ENCODE results near the gene C4A.
"Not testable (repeated sequence)": the region's sequence is repeated elsewhere in the genome, so short reads cannot be mapped to it uniquely, and the experiment has no call there.

C4A gene

DNA sequence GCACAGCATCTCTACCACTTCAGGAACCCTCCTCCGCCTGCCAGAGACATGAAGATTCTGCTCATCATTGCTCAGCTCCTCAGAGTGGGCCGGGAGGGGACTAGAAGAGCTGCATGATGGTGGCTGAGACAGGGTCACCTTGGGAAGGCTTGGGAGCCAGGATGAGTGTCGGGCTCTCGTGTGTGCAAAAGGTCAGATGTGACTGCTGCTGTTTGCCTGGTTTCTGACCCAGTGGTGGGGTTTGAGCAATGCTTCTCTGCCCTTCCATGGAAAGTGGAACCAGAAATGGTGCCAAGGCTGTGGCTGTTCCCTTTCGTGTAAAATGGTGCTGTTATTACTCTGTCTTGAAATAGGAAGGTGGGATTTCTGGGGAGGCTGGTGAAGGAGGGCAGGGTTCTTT, 859 bp upstream of the C4A start:
- DNase-seq, result not testable (repeated sequence)

DNA sequence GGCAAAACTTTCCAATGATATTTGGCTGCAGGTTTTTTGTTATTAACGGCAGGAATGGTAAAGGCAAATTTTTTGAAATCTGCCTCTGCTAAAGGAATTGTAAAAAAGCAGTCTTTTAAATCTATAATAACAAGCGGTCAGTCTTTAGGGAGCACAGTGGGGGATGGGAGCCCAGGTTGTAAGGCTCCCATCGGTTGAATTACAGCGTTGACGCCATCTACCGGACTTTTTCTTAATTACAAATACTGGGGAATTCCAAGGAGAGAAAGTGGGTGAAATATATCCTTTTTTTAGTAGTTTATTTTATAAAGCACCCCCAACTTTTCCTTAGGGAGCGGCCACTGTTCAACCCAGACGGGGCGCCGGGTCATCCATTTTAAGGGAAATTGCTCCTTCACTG, 7.5 kb downstream of the C4A start:
- DNase-seq, result not testable (repeated sequence)

DNA sequence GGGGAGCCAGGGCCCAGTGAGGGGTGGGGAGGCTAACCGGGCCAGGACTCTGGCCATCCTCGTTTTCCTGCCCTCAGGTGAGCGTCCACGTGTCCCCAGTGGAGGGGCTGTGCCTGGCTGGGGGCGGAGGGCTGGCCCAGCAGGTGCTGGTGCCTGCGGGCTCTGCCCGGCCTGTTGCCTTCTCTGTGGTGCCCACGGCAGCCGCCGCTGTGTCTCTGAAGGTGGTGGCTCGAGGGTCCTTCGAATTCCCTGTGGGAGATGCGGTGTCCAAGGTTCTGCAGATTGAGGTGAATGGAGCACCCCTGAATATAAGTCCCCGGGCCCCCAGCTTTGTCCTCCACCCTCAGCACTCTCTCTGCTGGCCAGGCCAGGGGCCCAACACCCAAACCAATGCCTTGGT, 12.6 kb downstream of the C4A start:
- DNase-seq, result not testable (repeated sequence)

DNA sequence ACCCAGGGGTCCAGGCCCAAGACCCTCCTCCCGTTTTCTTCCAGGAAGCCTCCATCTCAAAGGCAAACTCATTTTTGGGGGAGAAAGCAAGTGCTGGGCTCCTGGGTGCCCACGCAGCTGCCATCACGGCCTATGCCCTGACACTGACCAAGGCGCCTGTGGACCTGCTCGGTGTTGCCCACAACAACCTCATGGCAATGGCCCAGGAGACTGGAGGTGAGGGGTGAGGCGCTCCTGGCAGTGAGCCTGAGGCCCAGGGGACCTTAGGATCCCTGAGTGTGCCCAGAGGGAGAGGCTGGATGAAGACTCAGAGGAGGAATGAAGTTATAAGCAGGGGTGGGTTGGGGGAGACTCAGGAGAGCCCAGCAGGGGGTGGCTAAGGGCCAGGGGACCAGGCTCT, 14.5 kb downstream of the C4A start:
- not testable (repeated sequence) for DNase-seq

DNA sequence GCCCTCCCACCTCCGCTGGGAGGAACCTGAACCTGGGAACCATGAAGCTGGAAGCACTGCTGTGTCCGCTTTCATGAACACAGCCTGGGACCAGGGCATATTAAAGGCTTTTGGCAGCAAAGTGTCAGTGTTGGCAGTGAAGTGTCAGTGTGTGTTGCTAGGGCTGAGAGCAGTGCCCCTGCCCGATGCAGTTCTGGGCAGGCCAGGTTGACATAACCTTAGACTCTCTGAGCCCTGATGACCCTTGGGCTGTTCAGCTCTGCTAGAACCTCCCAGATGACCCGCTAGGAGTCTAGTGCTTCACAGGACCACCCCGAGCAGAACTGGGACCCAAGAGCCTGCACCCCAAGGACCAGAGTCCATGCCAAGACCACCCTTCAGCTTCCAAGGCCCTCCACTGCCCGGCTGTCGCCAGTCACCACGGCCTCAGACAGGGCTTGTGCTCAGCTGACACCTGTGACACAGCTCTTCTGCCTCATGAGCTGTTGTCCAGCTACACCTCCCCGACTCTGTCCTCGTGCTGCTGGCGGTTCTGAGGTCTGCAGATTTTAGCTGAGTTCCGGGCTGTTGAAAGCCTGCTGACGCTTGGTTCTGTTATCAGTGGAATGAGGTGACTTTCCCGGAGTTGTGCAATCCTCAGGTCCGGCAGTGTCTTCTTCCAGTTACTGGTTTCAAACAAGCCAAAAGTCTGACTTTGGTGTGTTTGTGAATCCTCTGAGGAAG, 20.9 kb downstream of the C4A start:
- DNase-seq, result not testable (repeated sequence)

DNA sequence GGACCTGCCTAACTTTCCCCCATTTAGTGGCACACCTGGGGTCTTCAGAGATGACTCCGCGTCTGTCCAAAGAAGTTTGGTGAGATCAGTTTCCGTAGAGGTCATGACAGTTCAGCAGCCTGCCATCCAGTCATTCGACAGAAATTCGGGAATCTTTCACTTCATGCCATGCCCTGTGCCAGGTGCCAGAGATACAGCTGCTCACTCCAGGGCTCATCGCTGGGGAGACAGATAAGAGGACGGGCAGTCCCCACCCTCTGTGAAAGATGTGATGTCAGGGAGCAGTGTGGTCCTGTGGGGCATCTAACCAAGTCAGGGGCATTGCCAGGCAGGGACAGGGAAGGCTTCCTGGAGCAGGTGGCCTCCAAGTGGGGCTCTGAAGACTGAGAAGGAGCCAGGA, 21.4 kb downstream of the C4A start:
- not testable (repeated sequence) for DNase-seq

DNA sequence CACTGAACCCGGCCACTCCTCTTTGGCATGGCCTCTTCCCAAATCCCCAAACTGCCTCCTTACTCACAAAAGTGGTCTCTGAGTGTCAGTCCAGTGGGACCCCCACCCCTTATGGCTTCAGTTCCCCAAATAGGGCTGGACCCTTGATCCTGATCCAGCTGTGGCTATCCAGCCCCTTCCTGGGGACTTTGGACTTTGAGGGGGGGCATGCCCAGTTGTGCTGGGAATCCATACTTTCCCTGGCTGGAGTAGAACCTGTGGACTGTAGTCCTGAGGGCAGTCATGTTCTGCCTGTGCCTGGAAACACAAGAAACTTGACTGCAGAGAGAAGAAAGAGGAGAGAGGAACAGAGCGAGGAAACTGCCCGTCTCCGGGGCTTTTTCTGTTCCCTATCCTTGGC, 22.5 kb downstream of the C4A start:
- DNase-seq, result not testable (repeated sequence)

DNA sequence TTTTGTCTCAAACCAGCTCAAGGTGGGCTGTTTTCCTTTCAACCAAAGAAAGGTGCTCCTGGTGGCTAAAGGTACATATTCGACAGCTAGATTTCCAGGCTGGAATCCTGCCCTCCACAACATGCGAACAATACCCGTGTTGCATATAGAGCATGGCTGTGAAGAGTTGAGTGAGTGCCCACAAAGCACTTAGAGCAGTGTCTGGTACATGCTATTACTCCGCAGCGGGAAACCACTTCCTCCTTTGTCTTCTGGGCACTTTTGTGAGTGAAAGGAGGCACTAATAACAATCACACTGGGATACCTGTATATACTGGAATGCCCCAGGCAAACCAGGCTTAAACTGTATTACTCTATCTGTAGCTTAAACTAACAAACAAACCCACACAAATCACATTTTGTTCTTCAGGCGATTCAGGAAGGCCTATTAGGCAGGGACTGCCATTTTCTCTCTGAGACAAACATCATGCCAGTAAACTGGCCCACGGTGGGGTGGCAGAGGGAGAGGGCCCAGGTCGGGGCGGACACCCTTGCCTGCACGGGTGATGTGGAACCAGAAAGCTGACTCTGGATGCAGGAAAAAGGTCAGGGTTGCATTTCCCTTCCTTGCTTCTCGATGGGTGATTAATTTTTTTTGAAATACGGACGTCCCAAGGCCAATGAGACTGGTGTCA, 23.1 kb downstream of the C4A start:
- not testable (repeated sequence) for DNase-seq

DNA sequence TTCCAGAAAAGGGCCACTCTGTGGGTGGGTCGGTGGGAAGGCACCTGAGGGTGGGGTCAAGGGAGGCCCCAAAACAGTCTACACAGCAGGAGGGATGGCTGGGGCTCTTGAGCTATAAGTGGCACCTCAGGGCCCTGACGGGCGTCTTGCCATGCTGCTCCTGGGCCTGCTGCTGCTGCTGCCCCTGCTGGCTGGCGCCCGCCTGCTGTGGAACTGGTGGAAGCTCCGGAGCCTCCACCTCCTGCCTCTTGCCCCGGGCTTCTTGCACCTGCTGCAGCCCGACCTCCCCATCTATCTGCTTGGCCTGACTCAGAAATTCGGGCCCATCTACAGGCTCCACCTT, 23.7 kb downstream of the C4A start:
- DNase-seq, result not testable (repeated sequence)

DNA sequence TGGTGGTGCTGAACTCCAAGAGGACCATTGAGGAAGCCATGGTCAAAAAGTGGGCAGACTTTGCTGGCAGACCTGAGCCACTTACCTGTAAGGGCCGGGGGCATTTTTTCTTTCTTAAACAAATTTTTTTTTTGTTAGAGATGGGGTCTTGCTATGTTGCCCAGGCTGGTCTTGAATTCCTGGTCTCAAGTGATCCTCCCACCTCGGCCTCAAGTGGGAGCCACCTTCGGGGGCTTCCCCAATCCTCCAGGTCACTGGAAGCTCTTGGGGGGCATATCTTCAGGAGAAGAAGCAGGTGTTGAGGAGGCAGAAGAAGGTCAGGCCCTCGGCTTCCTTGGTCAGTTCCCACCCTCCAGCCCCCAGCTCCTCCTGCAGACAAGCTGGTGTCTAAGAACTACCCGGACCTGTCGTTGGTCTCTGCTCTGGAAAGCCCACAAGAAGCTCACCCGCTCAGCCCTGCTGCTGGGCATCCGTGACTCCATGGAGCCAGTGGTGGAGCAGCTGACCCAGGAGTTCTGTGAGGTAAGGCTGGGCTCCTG, 24.2 kb downstream of the C4A start:
- DNase-seq, result not testable (repeated sequence)

DNA sequence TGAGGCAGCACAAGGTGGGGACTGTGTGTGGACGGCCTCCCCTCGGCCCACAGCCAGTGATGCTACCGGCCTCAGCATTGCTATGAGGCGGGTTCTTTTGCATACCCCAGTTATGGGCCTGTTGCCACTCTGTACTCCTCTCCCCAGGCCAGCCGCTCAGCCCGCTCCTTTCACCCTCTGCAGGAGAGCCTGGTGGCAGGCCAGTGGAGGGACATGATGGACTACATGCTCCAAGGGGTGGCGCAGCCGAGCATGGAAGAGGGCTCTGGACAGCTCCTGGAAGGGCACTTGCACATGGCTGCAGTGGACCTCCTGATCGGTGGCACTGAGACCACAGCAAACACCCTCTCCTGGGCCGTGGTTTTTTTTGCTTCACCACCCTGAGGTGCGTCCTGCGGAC, 25.2 kb downstream of the C4A start:
- not testable (repeated sequence) for DNase-seq

DNA sequence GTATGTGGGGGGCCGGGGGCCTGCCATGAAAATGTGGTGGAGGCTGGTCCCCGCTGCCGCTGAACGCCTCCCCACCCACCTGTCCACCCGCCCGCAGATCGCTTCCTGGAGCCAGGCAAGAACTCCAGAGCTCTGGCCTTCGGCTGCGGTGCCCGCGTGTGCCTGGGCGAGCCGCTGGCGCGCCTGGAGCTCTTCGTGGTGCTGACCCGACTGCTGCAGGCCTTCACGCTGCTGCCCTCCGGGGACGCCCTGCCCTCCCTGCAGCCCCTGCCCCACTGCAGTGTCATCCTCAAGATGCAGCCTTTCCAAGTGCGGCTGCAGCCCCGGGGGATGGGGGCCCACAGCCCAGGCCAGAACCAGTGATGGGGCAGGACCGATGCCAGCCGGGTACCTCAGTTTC, 26.2 kb downstream of the C4A start:
- DNase-seq, result not testable (repeated sequence)

DNA sequence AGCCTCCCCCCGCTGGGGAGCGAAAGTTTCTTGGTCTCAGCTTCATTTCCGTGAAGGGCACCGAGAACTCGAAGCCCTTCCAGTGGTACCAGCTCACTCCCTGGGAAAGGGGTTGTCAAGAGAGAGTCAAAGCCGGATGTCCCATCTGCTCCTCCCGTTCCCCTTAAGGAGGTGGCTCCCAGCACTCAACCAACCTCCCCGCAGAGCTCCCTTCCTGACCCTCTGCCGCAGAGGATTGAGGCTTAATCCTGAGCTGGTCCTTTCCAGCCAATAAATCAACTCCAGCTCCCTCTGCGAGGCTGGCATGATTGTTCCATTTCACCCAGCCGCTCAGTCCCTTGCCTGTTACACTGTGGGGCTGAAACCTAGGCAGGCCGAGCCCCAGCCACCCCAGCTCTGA, 26.8 kb downstream of the C4A start:
- not testable (repeated sequence) for DNase-seq

DNA sequence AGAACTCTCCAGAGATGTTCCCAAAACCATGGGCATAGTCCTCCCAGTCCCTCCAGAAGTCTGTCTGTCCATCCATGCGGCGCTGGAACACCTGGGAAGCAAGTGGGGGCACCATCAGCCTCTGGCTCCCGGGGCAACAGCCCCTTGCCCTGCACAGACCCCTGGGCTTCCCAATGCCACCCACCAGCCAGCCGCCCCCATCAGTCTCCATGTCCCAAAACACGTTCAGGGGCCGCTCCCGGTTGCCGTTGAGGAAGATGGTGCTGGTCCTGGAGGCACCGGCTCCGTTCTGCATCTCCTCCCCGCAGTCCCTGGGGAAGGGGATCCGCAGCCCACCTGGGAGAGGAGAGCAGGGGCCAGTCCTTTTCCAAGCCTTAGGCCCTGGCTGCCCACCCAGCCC, 27.7 kb downstream of the C4A start:
- DNase-seq, result not testable (repeated sequence)

DNA sequence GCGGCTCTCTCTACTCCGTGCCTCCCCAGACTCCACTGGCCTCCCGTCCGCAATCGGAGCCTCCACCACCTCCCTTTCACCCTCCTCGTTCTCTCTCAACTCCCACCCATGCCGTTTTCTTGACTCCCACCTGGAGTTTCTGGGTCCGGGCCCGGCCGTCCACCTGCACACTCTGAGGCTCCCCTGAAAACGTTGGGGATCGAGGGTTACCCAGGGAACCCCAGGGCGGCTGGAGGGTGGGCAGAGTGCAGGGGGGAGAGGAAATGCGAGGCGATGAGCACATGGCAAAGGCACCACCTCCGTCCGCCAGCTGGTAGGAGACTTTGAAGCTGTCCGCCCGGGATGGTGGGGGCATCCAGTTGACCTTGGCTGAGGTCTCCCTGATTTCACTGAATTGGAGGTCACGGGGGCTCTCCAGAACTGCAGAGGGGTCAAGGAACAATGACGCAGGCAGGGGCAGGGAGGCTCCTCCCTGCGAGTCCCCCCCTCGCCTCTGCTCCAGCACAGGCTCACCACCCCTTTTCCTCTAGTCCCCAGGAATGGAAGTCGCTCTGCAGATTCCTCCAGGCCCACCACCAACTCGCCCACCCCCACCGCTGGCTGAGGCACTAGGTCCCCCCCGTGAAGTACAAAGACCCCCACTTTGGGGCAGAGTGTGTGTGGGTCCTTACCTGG, 29.1 kb downstream of the C4A start:
- not testable (repeated sequence) for DNase-seq

DNA sequence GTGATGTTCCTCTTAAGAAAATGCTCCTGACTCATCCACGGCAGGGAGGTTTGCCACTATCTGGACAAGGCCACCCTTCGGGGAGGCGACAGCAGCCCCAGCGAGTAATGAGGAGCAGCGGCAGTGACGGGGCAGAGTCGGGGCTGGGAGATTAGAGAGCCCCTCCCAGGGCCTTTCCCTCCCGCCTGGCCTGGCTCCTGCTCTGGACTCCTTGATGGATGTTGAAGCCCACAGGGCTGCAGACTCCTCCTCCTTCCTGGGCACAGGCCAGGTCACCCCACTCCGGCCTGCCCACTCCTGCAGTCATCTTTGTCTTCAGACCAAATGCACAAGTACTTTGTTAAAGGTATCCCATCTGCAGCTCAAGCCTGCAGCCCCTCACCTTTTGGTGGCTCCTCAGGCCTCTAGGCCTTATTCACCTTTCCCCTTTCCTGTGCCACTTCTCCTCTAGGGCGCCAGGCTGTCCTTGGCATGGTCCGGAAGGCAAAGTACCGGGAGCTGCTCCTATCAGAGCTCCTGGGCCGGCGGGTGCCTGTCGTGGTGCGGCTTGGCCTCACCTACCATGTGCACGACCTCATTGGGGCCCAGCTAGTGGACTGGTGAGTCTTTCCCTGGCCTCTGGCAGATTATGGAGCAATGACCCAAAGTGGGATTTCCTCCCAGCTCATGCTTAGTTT, 31.2 kb downstream of the C4A start:
- not testable (repeated sequence) for DNase-seq

DNA sequence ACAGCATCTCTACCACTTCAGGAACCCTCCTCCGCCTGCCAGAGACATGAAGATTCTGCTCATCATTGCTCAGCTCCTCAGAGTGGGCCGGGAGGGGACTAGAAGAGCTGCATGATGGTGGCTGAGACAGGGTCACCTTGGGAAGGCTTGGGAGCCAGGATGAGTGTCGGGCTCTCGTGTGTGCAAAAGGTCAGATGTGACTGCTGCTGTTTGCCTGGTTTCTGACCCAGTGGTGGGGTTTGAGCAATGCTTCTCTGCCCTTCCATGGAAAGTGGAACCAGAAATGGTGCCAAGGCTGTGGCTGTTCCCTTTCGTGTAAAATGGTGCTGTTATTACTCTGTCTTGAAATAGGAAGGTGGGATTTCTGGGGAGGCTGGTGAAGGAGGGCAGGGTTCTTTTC, 31.9 kb downstream of the C4A start:
- not testable (repeated sequence) for DNase-seq

DNA sequence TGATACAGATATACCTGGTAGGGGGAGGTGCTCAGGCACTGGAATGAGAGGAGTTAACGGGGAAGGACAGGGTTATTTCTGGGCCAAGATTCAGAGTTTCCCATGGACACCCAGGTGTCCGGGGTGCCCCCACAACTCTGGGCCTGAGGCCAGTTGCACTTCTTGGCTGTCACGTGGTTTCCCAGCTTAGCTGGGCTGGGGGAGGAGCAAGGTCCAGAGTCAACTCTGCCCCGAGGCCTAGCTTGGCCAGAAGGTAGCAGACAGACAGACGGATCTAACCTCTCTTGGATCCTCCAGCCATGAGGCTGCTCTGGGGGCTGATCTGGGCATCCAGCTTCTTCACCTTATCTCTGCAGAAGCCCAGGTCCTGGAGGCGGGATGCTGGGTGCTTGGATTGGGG, 32.7 kb downstream of the C4A start, which contains the start of gene C4B:
Gene C4B, plus strand, starts transcription at position 249 of the 400 bp plus-strand sequence. Its CDS starts 51 bp downstream, at position 300.
- not testable (repeated sequence) for DNase-seq

DNA sequence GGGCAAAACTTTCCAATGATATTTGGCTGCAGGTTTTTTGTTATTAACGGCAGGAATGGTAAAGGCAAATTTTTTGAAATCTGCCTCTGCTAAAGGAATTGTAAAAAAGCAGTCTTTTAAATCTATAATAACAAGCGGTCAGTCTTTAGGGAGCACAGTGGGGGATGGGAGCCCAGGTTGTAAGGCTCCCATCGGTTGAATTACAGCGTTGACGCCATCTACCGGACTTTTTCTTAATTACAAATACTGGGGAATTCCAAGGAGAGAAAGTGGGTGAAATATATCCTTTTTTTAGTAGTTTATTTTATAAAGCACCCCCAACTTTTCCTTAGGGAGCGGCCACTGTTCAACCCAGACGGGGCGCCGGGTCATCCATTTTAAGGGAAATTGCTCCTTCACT, 40.2 kb downstream of the C4A start:
- DNase-seq, result not testable (repeated sequence)

DNA sequence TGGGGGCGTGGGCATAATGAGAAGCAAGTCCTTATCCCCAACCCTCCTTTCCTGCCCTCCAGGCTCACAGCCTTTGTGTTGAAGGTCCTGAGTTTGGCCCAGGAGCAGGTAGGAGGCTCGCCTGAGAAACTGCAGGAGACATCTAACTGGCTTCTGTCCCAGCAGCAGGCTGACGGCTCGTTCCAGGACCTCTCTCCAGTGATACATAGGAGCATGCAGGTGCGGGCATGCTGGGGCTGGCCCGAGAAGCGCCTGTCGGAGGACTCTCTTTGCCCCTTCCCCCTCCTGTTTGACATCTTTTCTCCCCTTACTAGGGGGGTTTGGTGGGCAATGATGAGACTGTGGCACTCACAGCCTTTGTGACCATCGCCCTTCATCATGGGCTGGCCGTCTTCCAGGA, 46.8 kb downstream of the C4A start:
- DNase-seq, result not testable (repeated sequence)

DNA sequence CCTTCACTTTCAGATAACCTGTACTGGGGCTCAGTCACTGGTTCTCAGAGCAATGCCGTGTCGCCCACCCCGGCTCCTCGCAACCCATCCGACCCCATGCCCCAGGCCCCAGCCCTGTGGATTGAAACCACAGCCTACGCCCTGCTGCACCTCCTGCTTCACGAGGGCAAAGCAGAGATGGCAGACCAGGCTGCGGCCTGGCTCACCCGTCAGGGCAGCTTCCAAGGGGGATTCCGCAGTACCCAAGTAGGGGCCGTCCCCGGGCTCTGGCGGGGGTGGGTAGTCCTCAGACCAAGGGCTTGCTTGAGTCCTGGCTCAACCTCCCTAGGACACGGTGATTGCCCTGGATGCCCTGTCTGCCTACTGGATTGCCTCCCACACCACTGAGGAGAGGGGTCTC, 47.7 kb downstream of the C4A start:
- not testable (repeated sequence) for DNase-seq

DNA sequence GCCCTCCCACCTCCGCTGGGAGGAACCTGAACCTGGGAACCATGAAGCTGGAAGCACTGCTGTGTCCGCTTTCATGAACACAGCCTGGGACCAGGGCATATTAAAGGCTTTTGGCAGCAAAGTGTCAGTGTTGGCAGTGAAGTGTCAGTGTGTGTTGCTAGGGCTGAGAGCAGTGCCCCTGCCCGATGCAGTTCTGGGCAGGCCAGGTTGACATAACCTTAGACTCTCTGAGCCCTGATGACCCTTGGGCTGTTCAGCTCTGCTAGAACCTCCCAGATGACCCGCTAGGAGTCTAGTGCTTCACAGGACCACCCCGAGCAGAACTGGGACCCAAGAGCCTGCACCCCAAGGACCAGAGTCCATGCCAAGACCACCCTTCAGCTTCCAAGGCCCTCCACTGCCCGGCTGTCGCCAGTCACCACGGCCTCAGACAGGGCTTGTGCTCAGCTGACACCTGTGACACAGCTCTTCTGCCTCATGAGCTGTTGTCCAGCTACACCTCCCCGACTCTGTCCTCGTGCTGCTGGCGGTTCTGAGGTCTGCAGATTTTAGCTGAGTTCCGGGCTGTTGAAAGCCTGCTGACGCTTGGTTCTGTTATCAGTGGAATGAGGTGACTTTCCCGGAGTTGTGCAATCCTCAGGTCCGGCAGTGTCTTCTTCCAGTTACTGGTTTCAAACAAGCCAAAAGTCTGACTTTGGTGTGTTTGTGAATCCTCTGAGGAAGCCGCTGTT, 53.6 kb downstream of the C4A start:
- not testable (repeated sequence) for DNase-seq
